ENCODE data around the gene PNKD.

The PNKD gene, protein sequence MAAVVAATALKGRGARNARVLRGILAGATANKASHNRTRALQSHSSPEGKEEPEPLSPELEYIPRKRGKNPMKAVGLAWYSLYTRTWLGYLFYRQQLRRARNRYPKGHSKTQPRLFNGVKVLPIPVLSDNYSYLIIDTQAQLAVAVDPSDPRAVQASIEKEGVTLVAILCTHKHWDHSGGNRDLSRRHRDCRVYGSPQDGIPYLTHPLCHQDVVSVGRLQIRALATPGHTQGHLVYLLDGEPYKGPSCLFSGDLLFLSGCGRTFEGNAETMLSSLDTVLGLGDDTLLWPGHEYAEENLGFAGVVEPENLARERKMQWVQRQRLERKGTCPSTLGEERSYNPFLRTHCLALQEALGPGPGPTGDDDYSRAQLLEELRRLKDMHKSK

DNA sequence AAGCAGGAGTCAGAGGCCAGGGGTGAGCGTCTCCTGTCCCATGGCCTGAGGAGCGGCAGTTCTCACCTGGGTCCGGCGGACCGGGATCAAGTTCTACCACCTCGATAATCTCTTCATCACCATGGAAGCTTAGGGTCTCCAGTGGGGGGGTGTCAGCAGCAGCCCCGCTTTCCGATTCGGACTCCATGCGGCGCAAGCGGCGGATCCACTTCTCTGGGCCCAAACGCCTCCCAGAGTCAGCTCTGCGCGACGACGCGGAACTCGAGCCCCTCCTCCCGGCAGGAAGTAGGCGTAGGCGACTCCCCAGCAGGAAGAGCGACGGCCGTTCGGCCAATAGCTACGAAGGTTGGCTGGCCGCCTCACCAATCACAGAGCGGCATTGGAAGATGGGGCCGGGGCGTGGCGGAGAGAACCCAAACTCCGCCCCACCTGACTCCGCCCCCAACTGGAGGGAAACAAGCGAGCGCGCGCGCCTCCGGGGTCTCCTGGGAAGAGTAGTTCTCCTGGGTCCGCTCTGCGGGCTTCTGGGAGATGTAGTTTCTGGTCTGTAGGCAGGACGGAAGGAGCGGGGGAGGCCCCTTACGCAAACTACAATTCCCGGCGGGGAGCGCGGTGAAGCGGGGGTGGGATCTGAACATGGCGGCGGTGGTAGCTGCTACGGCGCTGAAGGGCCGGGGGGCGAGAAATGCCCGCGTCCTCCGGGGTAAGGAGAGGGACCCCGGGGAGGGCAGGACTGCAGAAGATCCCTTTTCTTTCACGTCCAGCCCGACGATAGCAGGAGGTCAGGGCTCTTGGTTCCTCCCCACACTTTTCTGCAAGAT is at the start of gene PNKD, which contains the start of gene AAMP:
Gene PNKD, plus strand, starts transcription at position 620 of the 821 bp plus-strand sequence. Its CDS starts 17 bp downstream, at position 637.
Gene AAMP, minus strand, starts transcription at position 238 of the 821 bp plus-strand sequence. Its CDS starts 51 bp downstream, at position 187.
- TF ChIP-seq CREB1 (IDR thresholded peaks at IDR 0.05; ENCODE audit: low read depth) (peak; percentile 64; the same call in 1 of the 2 replicates), EGR1 (IDR thresholded peaks at IDR 0.05) (peak; percentile 96), TAF1 (IDR thresholded peaks at IDR 0.05; ENCODE audit: low read depth) (peak; percentile 85), ZBTB7A (IDR thresholded peaks at IDR 0.05; ENCODE audit: low read depth) (peak; percentile 50; the same call in 1 of the 2 replicates), CEBPB (IDR thresholded peaks at IDR 0.05) (0 out of 2 replicates have a peak, but pooled peaks have one; percentile 21), EP300 (IDR thresholded peaks at IDR 0.05; ENCODE audit: borderline replicate concordance) (no peak; the same call in 1 of the 2 replicates), TEAD4 (IDR thresholded peaks at IDR 0.05) (no peak), YY1 (IDR thresholded peaks at IDR 0.05; ENCODE audit: low read depth) (peak; percentile 93), NFIC (IDR thresholded peaks at IDR 0.05) (peak; percentile 54), TCF12 (IDR thresholded peaks at IDR 0.05; ENCODE audit: low read depth) (0 out of 2 replicates have a peak, but pooled peaks have one; percentile 73), FOXM1 (IDR thresholded peaks at IDR 0.05; ENCODE audit: borderline replicate concordance, low read depth) (no peak)
- TF ChIP-seq, protein P1, sequence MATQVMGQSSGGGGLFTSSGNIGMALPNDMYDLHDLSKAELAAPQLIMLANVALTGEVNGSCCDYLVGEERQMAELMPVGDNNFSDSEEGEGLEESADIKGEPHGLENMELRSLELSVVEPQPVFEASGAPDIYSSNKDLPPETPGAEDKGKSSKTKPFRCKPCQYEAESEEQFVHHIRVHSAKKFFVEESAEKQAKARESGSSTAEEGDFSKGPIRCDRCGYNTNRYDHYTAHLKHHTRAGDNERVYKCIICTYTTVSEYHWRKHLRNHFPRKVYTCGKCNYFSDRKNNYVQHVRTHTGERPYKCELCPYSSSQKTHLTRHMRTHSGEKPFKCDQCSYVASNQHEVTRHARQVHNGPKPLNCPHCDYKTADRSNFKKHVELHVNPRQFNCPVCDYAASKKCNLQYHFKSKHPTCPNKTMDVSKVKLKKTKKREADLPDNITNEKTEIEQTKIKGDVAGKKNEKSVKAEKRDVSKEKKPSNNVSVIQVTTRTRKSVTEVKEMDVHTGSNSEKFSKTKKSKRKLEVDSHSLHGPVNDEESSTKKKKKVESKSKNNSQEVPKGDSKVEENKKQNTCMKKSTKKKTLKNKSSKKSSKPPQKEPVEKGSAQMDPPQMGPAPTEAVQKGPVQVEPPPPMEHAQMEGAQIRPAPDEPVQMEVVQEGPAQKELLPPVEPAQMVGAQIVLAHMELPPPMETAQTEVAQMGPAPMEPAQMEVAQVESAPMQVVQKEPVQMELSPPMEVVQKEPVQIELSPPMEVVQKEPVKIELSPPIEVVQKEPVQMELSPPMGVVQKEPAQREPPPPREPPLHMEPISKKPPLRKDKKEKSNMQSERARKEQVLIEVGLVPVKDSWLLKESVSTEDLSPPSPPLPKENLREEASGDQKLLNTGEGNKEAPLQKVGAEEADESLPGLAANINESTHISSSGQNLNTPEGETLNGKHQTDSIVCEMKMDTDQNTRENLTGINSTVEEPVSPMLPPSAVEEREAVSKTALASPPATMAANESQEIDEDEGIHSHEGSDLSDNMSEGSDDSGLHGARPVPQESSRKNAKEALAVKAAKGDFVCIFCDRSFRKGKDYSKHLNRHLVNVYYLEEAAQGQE (IDR thresholded peaks at IDR 0.05; ENCODE audit: low read depth), result no peak
- TF ChIP-seq, protein P2, sequence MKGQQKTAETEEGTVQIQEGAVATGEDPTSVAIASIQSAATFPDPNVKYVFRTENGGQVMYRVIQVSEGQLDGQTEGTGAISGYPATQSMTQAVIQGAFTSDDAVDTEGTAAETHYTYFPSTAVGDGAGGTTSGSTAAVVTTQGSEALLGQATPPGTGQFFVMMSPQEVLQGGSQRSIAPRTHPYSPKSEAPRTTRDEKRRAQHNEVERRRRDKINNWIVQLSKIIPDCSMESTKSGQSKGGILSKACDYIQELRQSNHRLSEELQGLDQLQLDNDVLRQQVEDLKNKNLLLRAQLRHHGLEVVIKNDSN (IDR thresholded peaks at IDR 0.05), result peak; percentile 63
- TF ChIP-seq, protein P3, sequence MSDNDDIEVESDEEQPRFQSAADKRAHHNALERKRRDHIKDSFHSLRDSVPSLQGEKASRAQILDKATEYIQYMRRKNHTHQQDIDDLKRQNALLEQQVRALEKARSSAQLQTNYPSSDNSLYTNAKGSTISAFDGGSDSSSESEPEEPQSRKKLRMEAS (IDR thresholded peaks at IDR 0.05), result peak; percentile 50

DNA sequence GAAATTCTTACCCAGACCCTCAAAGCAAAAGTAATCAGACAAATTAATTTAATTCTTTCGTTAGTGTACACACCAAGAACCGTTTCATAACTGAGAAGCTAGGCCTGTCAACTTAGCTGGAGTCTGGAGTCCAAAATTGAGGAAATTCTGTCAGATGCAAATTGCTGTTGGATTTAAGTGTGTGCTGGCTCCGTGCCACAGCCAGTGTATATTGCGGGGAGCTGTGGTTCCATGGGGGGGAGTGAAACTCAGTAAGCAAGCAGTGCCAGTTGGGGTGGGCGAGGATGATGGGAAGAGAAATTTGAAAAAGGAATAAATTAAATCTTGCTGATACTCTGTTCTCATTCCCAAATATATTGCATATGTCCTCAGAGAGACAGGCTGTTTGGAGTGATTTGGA is 49.3 kb upstream of the PNKD start:
- TF ChIP-seq TEAD4 (IDR thresholded peaks at IDR 0.05), result no peak
- TF ChIP-seq, protein P2 (IDR thresholded peaks at IDR 0.05), result no peak
- TF ChIP-seq YY1 (IDR thresholded peaks at IDR 0.05; ENCODE audit: low read depth), result no peak
- TF ChIP-seq, protein P3 (IDR thresholded peaks at IDR 0.05), result no peak
- TF ChIP-seq TAF1 (IDR thresholded peaks at IDR 0.05; ENCODE audit: low read depth), result no peak
- no peak for TF ChIP-seq EP300 (IDR thresholded peaks at IDR 0.05; ENCODE audit: borderline replicate concordance)
- TF ChIP-seq NFIC (IDR thresholded peaks at IDR 0.05), result no peak
- no peak for TF ChIP-seq EGR1 (IDR thresholded peaks at IDR 0.05)
- TF ChIP-seq TCF12 (IDR thresholded peaks at IDR 0.05; ENCODE audit: low read depth), result no peak
- TF ChIP-seq CEBPB (IDR thresholded peaks at IDR 0.05), result no peak
- TF ChIP-seq ZBTB7A (IDR thresholded peaks at IDR 0.05; ENCODE audit: low read depth), result no peak
- TF ChIP-seq RAD21 (IDR thresholded peaks at IDR 0.05; ENCODE audit: low read depth), result no peak
- no peak for TF ChIP-seq CREB1 (IDR thresholded peaks at IDR 0.05; ENCODE audit: low read depth)
- TF ChIP-seq, protein P1 (IDR thresholded peaks at IDR 0.05; ENCODE audit: low read depth), result no peak
- TF ChIP-seq FOXM1 (IDR thresholded peaks at IDR 0.05; ENCODE audit: borderline replicate concordance, low read depth), result no peak

DNA sequence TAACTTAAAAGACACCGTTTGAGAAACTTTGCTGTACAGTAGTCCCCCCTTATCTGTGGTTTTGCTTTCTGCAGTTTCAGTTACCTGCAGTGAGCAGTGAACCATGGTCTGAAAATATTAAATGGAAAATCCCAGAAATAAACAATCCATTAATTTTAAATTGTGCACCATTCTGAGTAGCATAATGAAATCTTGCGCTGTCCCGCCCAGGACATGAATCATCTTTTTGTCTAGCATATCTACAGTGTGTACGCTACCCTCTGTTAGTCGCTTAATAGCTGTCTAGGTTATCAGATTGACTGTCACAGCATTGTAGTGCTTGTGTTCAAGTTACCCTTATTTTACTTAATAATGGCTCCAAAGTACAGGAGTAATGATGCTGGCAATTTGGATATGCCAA is 47.3 kb upstream of the PNKD start:
- TF ChIP-seq YY1 (IDR thresholded peaks at IDR 0.05; ENCODE audit: low read depth), result no peak
- TF ChIP-seq EP300 (IDR thresholded peaks at IDR 0.05; ENCODE audit: borderline replicate concordance), result no peak
- no peak for TF ChIP-seq FOXM1 (IDR thresholded peaks at IDR 0.05; ENCODE audit: borderline replicate concordance, low read depth)
- no peak for TF ChIP-seq TEAD4 (IDR thresholded peaks at IDR 0.05)
- TF ChIP-seq TAF1 (IDR thresholded peaks at IDR 0.05; ENCODE audit: low read depth), result no peak
- TF ChIP-seq, protein P3 (IDR thresholded peaks at IDR 0.05), result no peak
- TF ChIP-seq EGR1 (IDR thresholded peaks at IDR 0.05), result no peak
- TF ChIP-seq, protein P2 (IDR thresholded peaks at IDR 0.05), result no peak

DNA sequence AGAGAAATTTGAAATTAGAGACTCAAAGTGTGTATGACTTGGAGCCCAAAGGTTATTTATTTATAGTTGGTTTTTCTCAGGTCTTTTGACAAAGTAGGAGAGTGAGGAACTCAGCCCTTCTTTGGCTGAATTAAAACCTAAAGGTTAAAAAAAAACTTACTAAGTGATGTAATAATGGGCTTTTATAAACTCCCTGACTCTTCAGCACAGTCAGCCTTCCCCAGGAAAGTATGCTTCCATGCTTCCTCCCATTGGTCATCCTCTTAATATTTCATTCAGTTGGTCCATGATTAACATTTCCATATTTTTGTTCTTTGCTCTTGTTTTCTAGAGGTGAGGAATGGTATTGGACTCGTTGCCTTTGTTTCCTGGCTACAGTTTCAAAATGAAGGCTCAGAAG is 46.1 kb upstream of the PNKD start:
- TF ChIP-seq TCF12 (IDR thresholded peaks at IDR 0.05; ENCODE audit: low read depth) (no peak), YY1 (IDR thresholded peaks at IDR 0.05; ENCODE audit: low read depth) (no peak), CREB1 (IDR thresholded peaks at IDR 0.05; ENCODE audit: low read depth) (no peak), TAF1 (IDR thresholded peaks at IDR 0.05; ENCODE audit: low read depth) (no peak), FOXM1 (IDR thresholded peaks at IDR 0.05; ENCODE audit: borderline replicate concordance, low read depth) (no peak), TEAD4 (IDR thresholded peaks at IDR 0.05) (no peak), CEBPB (IDR thresholded peaks at IDR 0.05) (no peak)
- TF ChIP-seq, protein P2 (IDR thresholded peaks at IDR 0.05), result no peak
